ENCODE measurements around the gene RBPJL. TPM values are rescaled to one million over a fixed set of nuclear protein-coding genes. Genes with fewer than 3 reads are reported as not detected.

The RBPJL gene
- polyA plus RNA-seq, 2 of the 4 experiments (the other 2 are of a cell fraction) = not detected

- no peak overlapping the region for H3K27ac ChIP-seq
- WGBS (ENCODE audit: missing lambda C conversion rate) = 39% methylated on average over 3 of the region's 3 CpGs
- TF ChIP-seq PHF8 (IDR thresholded peaks at IDR 0.05; ENCODE audit: borderline replicate concordance, low read depth) (no peak), USF2 (IDR thresholded peaks at IDR 0.05) (no peak), NPAS2 (CRISPR knock-in tag; IDR thresholded peaks at IDR 0.05; ENCODE audit: borderline replicate concordance) (no peak), BHLHE40 (IDR thresholded peaks at IDR 0.05; ENCODE audit: low read depth, low read length) (no peak), HDAC2 (IDR thresholded peaks at IDR 0.05) (no peak)
- no peaks in the 10 kb centered on the region for H3K4me1 ChIP-seq
- ATAC-seq = no peak
- H3K4me3 ChIP-seq = no peak overlapping the region
- FAIRE-seq = no peak
- no peak for DNase-seq (ENCODE audit: low read depth in 1 of 2, low spot score in 1 of 2)
- H3K4me2 ChIP-seq = no peak overlapping the region
- POLR2A ChIA-PET = no interaction called here
- CTCF ChIA-PET = interaction anchor here (1.2 to 1.6 kb wide), 4 partner anchors 8 to 265 kb away, joined by 3 to 12 read pairs (median 4); no protein-coding TSS in a partner anchor
- H3K9me3 ChIP-seq = no peaks in the 10 kb centered on the region
These were observed 2.4 kb downstream of the RBPJL start for GRCh38 chr20:45309075-45309474.

- WGBS (ENCODE audit: missing lambda C conversion rate) = 26% methylated on average over 23 of the region's 45 CpGs
- no peak for FAIRE-seq
- peak overlapping the region in 1 of 2 experiments; percentile 41; a peak in 1 of 6 replicates for H3K27ac ChIP-seq
- TF ChIP-seq MAX (IDR thresholded peaks at IDR 0.05) = peak; percentile 62; the same call in 1 of the 2 replicates
- TF ChIP-seq ZNF302 (CRISPR knock-in tag; IDR thresholded peaks at IDR 0.05) = no peak
- no peak for TF ChIP-seq TP53 (CRISPR knock-in tag; IDR thresholded peaks at IDR 0.05)
- no peak for TF ChIP-seq MYC (IDR thresholded peaks at IDR 0.05; ENCODE audit: borderline replicate concordance, low read length)
- TF ChIP-seq HEYL (CRISPR knock-in tag; IDR thresholded peaks at IDR 0.05) = no peak
- no peak for TF ChIP-seq CBX8 (IDR thresholded peaks at IDR 0.05)
- TF ChIP-seq CHD4 (IDR thresholded peaks at IDR 0.05; ENCODE audit: borderline replicate concordance) = no peak
- no peak for TF ChIP-seq EHMT2 (IDR thresholded peaks at IDR 0.05; ENCODE audit: low read depth)
- TF ChIP-seq CTCF (IDR thresholded peaks at IDR 0.05) = peak; percentile 77
- peak; percentile 75 for TF ChIP-seq SMC3 (IDR thresholded peaks at IDR 0.05)
- TF ChIP-seq POLR2AphosphoS2 (conservative IDR thresholded peaks at IDR 0.05; ENCODE audit: low read length) = no peak
- no peak for TF ChIP-seq RARB (CRISPR knock-in tag; IDR thresholded peaks at IDR 0.05)
- TF ChIP-seq RAD21 (conservative IDR thresholded peaks at IDR 0.05 in 1 of 2, IDR thresholded peaks at IDR 0.05 in 1 of 2) = peak; percentile 60 to 68
- H3K4me2 ChIP-seq = peak overlapping the region; percentile 68
- peak; percentile 75 to 78 for DNase-seq (ENCODE audit: low read depth in 1 of 2, low spot score in 1 of 2)
- no peaks in the 10 kb centered on the region for H3K4me1 ChIP-seq
- H3K4me3 ChIP-seq = no peak overlapping the region; the same call in 2 of the 3 replicates
- H3K9me3 ChIP-seq = no peaks in the 10 kb centered on the region
- POLR2A ChIA-PET = interaction anchor here (1.0 kb wide), 1 partner anchor 268 kb away, joined by 3 read pairs; no protein-coding TSS in a partner anchor
- ATAC-seq = peak; percentile 79 to 94
- CTCF ChIA-PET = interaction anchor here (0.6 to 3.0 kb wide), 43 partner anchors 8 to 460 kb away, joined by 3 to 27 read pairs (median 4); partner anchors contain the start of genes DBNDD2, KCNS1 and SYS1
These were observed 5.1 kb downstream of the RBPJL start for GRCh38 chr20:45311589-45312211.

- FAIRE-seq (no peak), DNase-seq (ENCODE audit: low read depth in 1 of 2, low spot score in 1 of 2) (no peak), ATAC-seq (no peak)
- 76% methylated on average over 13 of the region's 21 CpGs for WGBS (ENCODE audit: missing lambda C conversion rate)
- TF ChIP-seq BCL3 (IDR thresholded peaks at IDR 0.05) = no peak
- TF ChIP-seq BHLHE40 (IDR thresholded peaks at IDR 0.05; ENCODE audit: low read depth, low read length) = no peak
- no peak for TF ChIP-seq TP53 (CRISPR knock-in tag; IDR thresholded peaks at IDR 0.05)
- no peak for TF ChIP-seq ELK1 (IDR thresholded peaks at IDR 0.05; ENCODE audit: low read depth, low read length)
- no peak for TF ChIP-seq ZFP36 (IDR thresholded peaks at IDR 0.05; ENCODE audit: borderline replicate concordance, partially characterized antibody)
- no peak for TF ChIP-seq E2F6 (IDR thresholded peaks at IDR 0.05; ENCODE audit: borderline replicate concordance, low read depth)
- TF ChIP-seq ZNF302 (CRISPR knock-in tag; IDR thresholded peaks at IDR 0.05) = no peak
- TF ChIP-seq RNF2 (IDR thresholded peaks at IDR 0.05; ENCODE audit: borderline replicate concordance, low read depth) = no peak
- no peak for TF ChIP-seq KDM1A (IDR thresholded peaks at IDR 0.05; ENCODE audit: low read depth)
- ChIA-PET POLR2A (interaction anchor here (1.0 kb wide), 1 partner anchor 268 kb away, joined by 3 read pairs; no protein-coding TSS in a partner anchor), CTCF (interaction anchor here (0.6 to 3.0 kb wide), 45 partner anchors 8 to 459 kb away, joined by 3 to 27 read pairs (median 4); partner anchors contain the start of genes DBNDD2, KCNS1 and SYS1)
- no peak overlapping the region for H3K4me3 ChIP-seq
- no peak overlapping the region for H3K27ac ChIP-seq
- H3K4me1 ChIP-seq = no peaks in the 10 kb centered on the region
- peak overlapping the region; percentile 68; the same call in 2 of the 3 replicates for H3K4me2 ChIP-seq
- no peaks in the 10 kb centered on the region for H3K9me3 ChIP-seq
These were observed 5.6 kb downstream of the RBPJL start for GRCh38 chr20:45312241-45312640.
